ENCODE measurements around the gene UBB.

- no peak for TF ChIP-seq EZH2phosphoT487 (IDR thresholded peaks at IDR 0.05; ENCODE audit: insufficient read depth, low read depth)
- no peak for TF ChIP-seq EZH2 (IDR thresholded peaks at IDR 0.05; ENCODE audit: insufficient read depth, poor library complexity, severe bottlenecking)
Observed at GRCh38 chr17:16384557-16384956, 3.7 kb downstream of the UBB start.

Data from GM23248 (cell line).